ENCODE measurements around the gene HMGB4.

The HMGB4 gene, protein sequence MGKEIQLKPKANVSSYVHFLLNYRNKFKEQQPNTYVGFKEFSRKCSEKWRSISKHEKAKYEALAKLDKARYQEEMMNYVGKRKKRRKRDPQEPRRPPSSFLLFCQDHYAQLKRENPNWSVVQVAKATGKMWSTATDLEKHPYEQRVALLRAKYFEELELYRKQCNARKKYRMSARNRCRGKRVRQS

DNA sequence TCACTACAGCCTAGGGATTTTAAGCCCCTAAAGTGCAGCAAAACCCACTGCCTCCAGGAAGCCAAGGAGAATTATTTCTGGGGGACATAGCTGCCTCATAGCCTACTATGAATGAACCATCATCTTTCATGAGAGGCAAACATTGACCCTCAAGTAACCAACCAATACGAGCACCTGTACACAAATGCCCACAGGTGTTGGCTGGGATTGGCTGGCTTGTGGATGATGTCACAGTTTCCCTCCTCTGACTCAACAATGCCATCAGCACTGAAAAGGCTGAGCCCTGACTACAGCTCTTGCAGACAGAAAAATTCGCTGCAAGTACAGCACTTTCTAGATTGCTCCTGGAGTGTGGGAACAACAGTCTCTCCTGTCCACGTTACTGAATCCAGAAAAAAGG is at the start of gene HMGB4:
TSS of gene HMGB4 (plus strand) at position 301 of the 400 bp plus-strand sequence. CDS start 113 bp downstream, outside the sequence.
- no peak within 1 kb of the TSS for H3K27ac ChIP-seq
- TF ChIP-seq, protein P1, sequence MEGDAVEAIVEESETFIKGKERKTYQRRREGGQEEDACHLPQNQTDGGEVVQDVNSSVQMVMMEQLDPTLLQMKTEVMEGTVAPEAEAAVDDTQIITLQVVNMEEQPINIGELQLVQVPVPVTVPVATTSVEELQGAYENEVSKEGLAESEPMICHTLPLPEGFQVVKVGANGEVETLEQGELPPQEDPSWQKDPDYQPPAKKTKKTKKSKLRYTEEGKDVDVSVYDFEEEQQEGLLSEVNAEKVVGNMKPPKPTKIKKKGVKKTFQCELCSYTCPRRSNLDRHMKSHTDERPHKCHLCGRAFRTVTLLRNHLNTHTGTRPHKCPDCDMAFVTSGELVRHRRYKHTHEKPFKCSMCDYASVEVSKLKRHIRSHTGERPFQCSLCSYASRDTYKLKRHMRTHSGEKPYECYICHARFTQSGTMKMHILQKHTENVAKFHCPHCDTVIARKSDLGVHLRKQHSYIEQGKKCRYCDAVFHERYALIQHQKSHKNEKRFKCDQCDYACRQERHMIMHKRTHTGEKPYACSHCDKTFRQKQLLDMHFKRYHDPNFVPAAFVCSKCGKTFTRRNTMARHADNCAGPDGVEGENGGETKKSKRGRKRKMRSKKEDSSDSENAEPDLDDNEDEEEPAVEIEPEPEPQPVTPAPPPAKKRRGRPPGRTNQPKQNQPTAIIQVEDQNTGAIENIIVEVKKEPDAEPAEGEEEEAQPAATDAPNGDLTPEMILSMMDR (IDR thresholded peaks at IDR 0.05), result no peak
- no peak for TF ChIP-seq ZFX (IDR thresholded peaks at IDR 0.05; ENCODE audit: borderline replicate concordance)

DNA sequence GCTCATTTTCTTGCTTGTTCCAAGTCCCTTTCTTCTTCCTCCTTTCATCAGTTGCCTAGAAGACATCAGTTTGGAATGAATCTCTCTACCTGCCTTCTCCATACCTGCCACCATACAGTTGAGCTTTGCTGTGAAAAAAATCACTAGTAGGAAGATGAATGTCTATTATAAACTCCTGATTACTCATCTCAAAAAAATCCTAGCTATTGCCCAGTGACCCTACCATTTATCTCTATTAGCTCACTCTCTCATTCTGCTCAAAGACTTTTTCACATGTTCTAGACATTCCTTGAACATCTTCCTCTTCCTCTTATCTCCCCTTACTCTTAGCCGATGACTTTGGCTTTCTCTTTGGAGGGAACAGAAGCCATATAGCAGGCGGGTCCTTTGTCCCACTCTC is 49.7 kb upstream of the HMGB4 start:
- TF ChIP-seq, protein P1 (IDR thresholded peaks at IDR 0.05), result no peak
- TF ChIP-seq ZFX (IDR thresholded peaks at IDR 0.05; ENCODE audit: borderline replicate concordance), result no peak
- no peak overlapping the region for H3K27ac ChIP-seq

DNA sequence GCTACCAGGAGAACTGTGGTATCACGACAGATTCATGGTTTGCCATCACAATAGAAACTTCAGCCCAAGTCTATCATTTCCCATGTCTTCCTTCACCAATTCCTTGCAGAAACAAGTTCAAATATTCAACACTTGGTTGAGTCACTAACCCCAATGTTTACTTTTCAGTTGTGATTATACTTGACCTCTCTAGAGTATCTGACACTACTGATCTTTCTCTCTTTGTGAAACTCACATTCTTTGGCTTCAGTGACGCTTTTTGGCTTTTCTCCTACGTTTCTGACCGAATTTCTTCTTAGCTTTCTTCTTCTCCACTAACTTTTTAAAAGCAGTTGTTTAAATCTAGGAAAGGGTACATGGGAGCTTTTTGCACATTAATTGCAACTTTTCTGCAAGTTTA is 48.8 kb upstream of the HMGB4 start:
- no peak for TF ChIP-seq ZFX (IDR thresholded peaks at IDR 0.05; ENCODE audit: borderline replicate concordance)
- TF ChIP-seq, protein P1 (IDR thresholded peaks at IDR 0.05), result no peak
- H3K27ac ChIP-seq, result no peak overlapping the region

DNA sequence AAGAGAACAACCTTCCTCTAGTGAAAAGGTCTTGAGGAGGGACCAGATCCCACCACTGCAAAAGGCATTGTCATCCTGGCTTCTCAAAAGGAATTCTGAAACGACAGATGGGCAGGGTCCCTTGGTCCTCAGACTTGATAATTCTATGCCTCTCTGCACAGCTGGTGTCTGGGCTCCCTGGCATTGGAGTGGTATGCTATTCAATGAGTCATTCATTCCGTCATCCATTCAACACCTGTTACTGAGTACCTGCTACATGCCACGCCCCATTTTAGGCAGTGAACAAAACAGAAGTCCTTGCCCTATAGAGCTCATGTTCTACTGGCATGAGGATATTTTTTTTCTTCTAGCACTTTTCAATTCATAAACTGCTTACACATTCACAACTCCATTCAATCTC is 45.8 kb upstream of the HMGB4 start:
- H3K27ac ChIP-seq, result no peak overlapping the region
- TF ChIP-seq, protein P1 (IDR thresholded peaks at IDR 0.05), result no peak
- TF ChIP-seq ZFX (IDR thresholded peaks at IDR 0.05; ENCODE audit: borderline replicate concordance), result no peak

DNA sequence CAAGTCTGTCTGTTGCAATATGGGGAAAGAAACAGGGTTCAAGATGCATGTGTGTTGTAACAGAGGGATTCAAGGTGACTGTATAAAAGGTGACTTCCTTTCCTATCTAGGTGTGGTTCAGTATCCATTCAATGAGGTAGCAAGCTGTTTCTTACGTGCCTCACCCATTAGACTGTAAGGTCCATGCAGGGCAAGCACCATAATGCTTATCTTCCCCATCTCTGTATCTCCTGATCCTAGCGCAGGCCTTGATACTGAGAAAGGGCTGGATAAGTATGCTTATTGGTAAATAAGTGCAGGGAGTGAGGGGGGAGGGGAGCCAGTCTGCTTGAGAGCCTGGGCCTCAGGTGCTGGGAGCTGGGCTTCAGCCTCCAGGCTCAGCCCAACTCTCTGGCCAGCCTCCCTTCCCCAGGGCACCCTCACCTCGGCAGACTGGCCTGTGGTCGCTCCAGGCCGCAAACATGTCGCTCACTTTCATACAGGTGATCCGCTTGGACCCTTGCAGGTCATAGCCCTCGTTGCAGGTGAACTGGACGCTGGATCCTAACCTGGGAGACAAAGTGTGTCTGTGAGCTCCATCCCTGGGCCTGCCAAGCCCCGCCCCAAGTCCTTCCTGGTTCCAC is 44.5 kb upstream of the HMGB4 start:
- no peak for TF ChIP-seq ZFX (IDR thresholded peaks at IDR 0.05; ENCODE audit: borderline replicate concordance)
- TF ChIP-seq, protein P1 (IDR thresholded peaks at IDR 0.05), result no peak
- H3K27ac ChIP-seq, result no peak overlapping the region

DNA sequence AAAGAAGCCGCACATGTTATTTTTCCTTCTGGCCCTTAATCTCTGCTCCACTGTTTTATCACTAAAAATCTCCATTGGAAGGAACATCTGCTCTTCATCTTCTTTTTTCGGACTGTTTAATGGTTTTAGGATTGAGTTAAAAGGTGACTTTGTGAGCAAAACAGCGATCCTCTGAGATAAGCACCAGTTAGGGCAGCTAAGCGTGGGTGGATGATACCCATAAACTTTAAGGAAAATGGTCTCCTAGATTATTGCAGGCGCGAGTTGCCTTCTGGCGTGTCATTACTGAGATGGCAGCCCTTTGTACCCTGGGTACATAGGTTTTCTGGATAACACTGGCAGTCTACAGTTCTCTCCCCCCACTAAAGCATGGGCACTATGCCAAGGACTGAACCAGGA is 44.0 kb upstream of the HMGB4 start:
- TF ChIP-seq ZFX (IDR thresholded peaks at IDR 0.05; ENCODE audit: borderline replicate concordance), result no peak
- TF ChIP-seq, protein P1 (IDR thresholded peaks at IDR 0.05), result no peak
- no peak overlapping the region for H3K27ac ChIP-seq

DNA sequence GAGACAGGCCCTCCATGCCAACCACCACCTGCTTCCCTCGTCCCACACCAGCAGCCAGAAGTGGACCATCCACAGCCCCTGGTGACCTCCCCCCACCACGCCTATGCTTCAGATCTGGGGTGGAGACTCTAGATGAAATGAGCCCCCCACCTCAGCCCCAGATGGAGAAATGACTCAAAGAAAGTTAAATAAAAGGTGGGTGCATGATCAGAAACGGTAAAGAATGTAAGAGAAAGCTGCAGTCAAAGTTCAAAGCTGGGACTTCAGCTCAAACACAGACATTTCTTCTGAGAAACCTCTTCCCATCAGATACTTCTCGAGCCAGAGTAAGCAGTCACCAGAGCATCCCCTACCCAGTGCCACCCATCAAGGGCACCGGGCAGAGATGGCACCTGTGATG is 43.1 kb upstream of the HMGB4 start:
- H3K27ac ChIP-seq, result no peak overlapping the region
- TF ChIP-seq, protein P1 (IDR thresholded peaks at IDR 0.05), result no peak
- no peak for TF ChIP-seq ZFX (IDR thresholded peaks at IDR 0.05; ENCODE audit: borderline replicate concordance)

Measured in 22Rv1 (cell line).